Choroid plexus epithelial cell (primary cell): ENCODE measurements around the gene RPL38.

Experiments used
- DNase-seq: peaks from one replicate; pipeline ENCODE4 v3.0.0-alpha.2; 2010; ENCODE audit warnings: low read depth
- H3K4me3 ChIP-seq: 2 replicates; pipeline ENCODE4 v1.5.1; 2011; ENCODE audit warnings: low read depth, mild to moderate bottlenecking, control low read depth, low read length, moderate library complexity
- TF ChIP-seq, protein P1 (sequence below): conservative IDR thresholded peaks from 2 replicates; pipeline ENCODE4 v1.5.1; 2011; ENCODE audit warnings: low read depth, mild to moderate bottlenecking, control low read depth, inconsistent platforms, low read length, moderate library complexity

The RPL38 gene

DNA sequence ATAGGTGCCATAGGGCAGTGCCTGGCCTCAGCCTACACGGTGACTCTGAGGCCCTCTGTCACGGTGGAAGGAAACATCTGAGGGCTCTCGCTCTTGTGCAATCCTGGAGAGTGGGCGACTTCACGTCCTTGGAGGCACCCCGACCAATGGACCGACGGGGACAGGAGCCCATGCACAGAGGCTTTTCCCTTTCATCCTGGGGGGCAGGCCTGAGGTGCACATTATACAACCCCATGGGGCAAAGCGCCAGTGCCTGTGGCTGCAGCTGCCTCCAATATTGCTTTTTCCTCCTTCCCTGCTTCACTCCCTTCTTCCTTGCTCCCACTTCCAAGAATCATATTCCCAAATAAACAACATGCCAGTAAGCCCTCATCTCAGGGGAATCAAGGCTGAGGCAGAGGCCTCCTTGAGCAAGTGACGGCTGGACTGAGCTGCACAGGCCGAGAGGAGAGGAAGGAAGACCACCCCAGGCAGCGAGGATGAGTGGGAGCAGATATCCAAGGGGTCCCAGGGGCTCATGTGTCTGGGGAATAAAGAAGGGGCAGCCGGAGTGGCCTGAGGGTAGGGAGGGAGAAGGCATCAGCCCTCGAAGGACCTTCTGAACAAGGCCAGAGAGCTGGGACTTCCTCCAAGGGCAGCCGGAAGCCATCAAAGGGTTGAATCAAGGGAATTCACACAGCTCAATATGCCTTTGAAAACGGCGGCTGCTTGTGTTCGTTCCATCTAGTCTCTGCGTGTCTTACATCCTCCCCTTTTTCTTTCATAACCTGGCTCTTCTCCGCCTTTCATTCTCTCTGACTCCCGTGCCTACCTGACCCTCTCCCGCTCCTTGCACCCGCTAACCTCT is 42.6 kb upstream of the RPL38 start:
- DNase-seq: no peak
- TF ChIP-seq, protein P1, sequence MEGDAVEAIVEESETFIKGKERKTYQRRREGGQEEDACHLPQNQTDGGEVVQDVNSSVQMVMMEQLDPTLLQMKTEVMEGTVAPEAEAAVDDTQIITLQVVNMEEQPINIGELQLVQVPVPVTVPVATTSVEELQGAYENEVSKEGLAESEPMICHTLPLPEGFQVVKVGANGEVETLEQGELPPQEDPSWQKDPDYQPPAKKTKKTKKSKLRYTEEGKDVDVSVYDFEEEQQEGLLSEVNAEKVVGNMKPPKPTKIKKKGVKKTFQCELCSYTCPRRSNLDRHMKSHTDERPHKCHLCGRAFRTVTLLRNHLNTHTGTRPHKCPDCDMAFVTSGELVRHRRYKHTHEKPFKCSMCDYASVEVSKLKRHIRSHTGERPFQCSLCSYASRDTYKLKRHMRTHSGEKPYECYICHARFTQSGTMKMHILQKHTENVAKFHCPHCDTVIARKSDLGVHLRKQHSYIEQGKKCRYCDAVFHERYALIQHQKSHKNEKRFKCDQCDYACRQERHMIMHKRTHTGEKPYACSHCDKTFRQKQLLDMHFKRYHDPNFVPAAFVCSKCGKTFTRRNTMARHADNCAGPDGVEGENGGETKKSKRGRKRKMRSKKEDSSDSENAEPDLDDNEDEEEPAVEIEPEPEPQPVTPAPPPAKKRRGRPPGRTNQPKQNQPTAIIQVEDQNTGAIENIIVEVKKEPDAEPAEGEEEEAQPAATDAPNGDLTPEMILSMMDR: no peak
- H3K4me3 ChIP-seq: no peak overlapping the region

DNA sequence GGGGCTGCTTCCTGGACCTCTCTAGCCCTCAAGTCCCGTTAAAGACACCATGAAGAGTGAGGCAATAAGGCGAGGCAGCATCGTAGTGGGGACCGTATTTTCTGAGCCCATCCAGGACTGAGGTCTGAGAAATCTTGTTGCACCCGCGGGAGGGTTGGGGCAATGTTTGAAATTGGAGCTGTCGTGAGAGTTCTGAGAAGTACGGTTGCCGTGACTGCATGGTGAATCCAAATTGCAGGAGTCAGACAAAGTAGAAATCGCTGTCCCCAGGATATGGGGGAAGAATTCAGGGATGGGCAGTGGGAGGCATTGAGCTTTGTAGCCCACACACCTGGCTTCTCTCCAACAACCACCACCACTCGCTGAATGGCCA is 42.0 kb upstream of the RPL38 start:
- TF ChIP-seq, protein P1: no peak
- no peak overlapping the region for H3K4me3 ChIP-seq
- no peak for DNase-seq

DNA sequence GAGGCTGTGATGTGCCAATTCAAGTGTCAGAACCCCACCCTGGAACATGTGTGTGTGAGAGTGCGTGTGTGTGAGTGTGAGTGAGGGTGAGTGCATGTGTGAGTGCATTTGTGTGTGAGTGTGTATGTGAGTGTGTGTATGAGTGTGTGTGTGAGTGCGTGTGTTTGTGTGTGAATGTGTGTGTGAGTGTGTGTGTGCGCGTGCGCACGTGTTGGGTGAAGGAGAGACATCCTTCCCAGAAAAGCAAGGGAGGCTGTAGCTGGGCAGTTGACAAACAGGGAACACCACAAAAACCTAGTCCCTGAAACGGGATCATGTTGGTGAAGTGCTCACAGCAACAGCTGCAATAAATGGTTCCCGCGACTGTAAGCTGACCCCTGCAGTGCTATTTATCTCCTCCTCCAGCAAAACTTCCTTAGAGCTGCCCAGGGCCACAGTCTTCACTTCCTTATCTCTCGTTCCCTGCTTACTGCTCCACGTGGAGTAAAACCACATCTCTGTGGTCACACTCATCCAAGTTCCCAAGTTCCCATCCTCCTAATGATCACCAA is 40.1 kb upstream of the RPL38 start:
- no peak overlapping the region for H3K4me3 ChIP-seq
- TF ChIP-seq, protein P1: no peak
- no peak for DNase-seq

DNA sequence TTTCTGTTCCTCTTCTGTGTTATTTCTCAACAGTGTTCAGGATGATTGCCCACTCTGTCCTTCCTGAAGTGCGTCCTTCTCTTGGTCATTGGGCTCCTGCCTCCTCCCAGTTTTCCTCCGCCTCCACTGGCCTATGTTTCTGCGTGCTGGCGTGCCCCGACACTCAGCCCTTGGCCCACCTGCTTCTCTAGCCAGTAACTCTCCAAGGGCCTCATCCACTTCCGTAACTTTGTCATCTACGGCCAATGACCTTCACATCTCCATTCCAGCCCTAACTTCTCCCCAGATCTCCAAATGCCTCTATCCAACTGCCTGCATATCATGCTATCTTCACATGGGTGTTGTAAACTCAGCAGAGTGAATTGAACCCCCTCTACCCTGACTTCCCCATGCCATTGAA is 39.6 kb upstream of the RPL38 start:
- H3K4me3 ChIP-seq: no peak overlapping the region
- DNase-seq: no peak
- TF ChIP-seq, protein P1: no peak

DNA sequence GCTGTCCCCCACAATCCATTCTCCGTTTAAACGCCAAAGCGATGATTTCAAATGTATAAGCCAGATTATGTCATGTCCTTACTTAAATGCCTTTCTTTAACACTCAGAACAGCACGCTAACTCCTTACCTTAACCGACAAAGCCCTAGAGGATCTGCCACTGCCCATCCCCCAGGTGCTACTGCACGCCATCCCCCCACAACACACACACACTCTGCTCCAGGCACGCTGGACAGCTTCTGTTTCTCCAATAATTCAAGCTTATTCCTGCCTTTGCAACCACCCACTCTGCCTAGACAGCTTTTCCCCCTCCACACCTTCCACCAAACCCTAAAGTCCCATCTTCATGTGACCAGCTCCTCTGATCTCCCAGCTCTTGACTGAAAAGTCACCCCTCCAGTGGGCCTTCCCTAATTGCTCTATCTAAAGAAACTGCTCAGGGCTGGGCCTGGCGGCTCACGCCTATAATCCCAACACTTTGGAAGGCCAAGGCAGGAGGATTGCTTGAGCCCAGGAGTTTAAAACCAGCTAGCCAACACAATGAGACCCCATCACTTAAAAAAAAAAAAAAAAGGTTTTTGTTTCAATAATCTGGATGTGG is 38.9 kb upstream of the RPL38 start:
- no peak overlapping the region for H3K4me3 ChIP-seq
- TF ChIP-seq, protein P1: no peak

DNA sequence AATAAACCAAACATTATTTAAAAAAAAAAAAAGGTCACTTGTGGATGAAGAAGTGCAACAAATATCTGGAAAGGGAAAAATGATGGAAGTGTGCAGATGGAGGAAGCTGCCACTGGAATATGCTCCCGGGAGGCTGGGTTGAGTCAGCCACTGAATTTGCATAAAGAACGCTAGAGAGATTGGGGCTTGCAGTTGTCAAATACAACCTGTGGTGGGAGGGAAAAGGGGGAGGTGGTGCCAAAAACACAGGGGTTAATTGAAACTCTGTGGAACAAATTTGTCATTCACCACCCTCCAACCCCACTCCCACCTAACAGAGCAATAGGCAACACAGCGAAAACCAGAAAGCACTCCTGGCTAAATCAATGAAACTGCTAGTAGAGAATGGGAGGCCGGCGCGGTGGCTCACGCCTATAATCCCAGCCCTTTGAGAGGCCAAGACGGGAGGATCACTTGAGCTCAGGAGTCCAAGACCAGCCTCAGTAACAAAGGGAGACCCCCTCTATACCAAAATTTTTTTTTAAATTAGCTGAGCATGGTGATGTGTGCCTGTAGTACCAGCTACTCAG is 37.6 kb upstream of the RPL38 start:
- no peak overlapping the region for H3K4me3 ChIP-seq
- DNase-seq: no peak
- TF ChIP-seq, protein P1: no peak

More for the DNA sequence above, 38.9 kb upstream of the RPL38 start:
- no peak for DNase-seq
